Caco-2 (cell line): Measurements from ENCODE around the gene TRAPPC2. TPM values are rescaled to one million over a fixed set of nuclear protein-coding genes. Genes with fewer than 3 reads are reported as not detected.

Experiments used
- BruUV-seq: library from RNA; stranded (reverse); fragments of 400-500 nt; replicated peaks from 2 replicates; lab custom pipeline; 2021; lab: Mats Ljungman, UMichigan
- CTCF ChIA-PET: fragments of 300-600 bp; sonication (Branson Sonifier 250); formaldehyde crosslinking; loops from one replicate; lab custom pipeline; 2022; ENCODE audit warnings: antibody characterized with exemption; lab: Charles Lee
- POLR2A ChIA-PET: fragments of 300-600 bp; sonication (Branson Sonifier 250); formaldehyde crosslinking; loops from one replicate; lab custom pipeline; 2022; ENCODE audit warnings: antibody characterized with exemption; lab: Charles Lee
- DNase-seq, 2 experiments: peaks; one replicate each; pipeline versions ENCODE4 v3.0.0 to v3.0.0-alpha.2; 2020 to 2022
- H3K27me3 ChIP-seq: replicated peaks from 2 replicates; pipeline ENCODE4 v1.6.0; 2011; ENCODE audit warnings: low read length; ENCODE audit not compliant: control insufficient read depth, insufficient read depth
- H3K36me3 ChIP-seq: 2 replicates; pipeline ENCODE4 v1.5.1; 2011; ENCODE audit warnings: low read length; ENCODE audit not compliant: control insufficient read depth, insufficient read depth
- H3K4me1 ChIP-seq: fragments of 250-450 bp; sonication (Bioruptor Pico); 2 replicates; pipeline ENCODE4 v1.5.1; 2020; ENCODE audit warnings: mild to moderate bottlenecking
- H3K4me3 ChIP-seq: 2 replicates; pipeline ENCODE4 v1.5.1; 2011; ENCODE audit warnings: low read depth, mild to moderate bottlenecking, control low read depth, low read length
- H3K9me3 ChIP-seq: fragments of 250-450 bp; sonication (Bioruptor Pico); 2 replicates; pipeline ENCODE4 v1.5.1; 2020; ENCODE audit warnings: mild to moderate bottlenecking, moderate library complexity
- H3K27ac Mint-ChIP-seq: one replicate; pipeline ENCODE4 v1.8.0; 2022; ENCODE audit warnings: mixed read lengths; ENCODE audit not compliant: unreplicated experiment
- H3K27me3 Mint-ChIP-seq: one replicate; pipeline ENCODE4 v1.8.0; 2022; ENCODE audit warnings: mixed read lengths; ENCODE audit not compliant: insufficient read depth, unreplicated experiment
- H3K36me3 Mint-ChIP-seq: one replicate; pipeline ENCODE4 v1.8.0; 2022; ENCODE audit warnings: mild to moderate bottlenecking, mixed read lengths; ENCODE audit not compliant: insufficient read depth, unreplicated experiment
- H3K4me1 Mint-ChIP-seq: one replicate; pipeline ENCODE4 v1.8.0; 2022; ENCODE audit warnings: low read depth, mixed read lengths; ENCODE audit not compliant: unreplicated experiment
- H3K4me3 Mint-ChIP-seq: one replicate; pipeline ENCODE4 v1.8.0; 2022; ENCODE audit warnings: mild to moderate bottlenecking, moderate library complexity, mixed read lengths; ENCODE audit not compliant: unreplicated experiment
- H3K9me3 Mint-ChIP-seq: one replicate; pipeline ENCODE4 v1.8.0; 2022; ENCODE audit warnings: mixed read lengths; ENCODE audit not compliant: unreplicated experiment
- CTCF ChIP-seq, 2 experiments: fragments of 200-600 bp in 1 of 2; IDR thresholded peaks; 1 replicate in 1 of 2; 2 replicates in 1 of 2; pipeline versions ENCODE4 v1.5.1 to v1.8.0; 2011 to 2022; ENCODE audit warnings: antibody characterized with exemption in 1 of 2, control low read depth in 1 of 2, inconsistent platforms in 1 of 2, low read depth in 1 of 2, low read length in 1 of 2, mild to moderate bottlenecking in 1 of 2, moderate library complexity in 1 of 2; ENCODE audit not compliant: insufficient read depth in 1 of 2, severe bottlenecking in 1 of 2, unreplicated experiment in 1 of 2
- intact Hi-C: fragments of 100-400 bp; cut with micrococcal nuclease; formaldehyde crosslinking; loops from one replicate; pipeline ENCODE4 v1.10.0; 2022; ENCODE audit not compliant: unreplicated experiment
- total RNA-seq: library from RNA; stranded (reverse); gene quantifications from 2 replicates; pipeline ENCODE4 v1.2.3, GENCODE V29; 2022

Gene TRAPPC2
- total RNA-seq, 1 experiment from 2014 or later: 19.3 TPM

GRCh38 chrX:13742397-13743176 lies 8.2 kb upstream of the TRAPPC2 start:
- peaks cover 24% of the 10 kb centered on the region for H3K36me3 Mint-ChIP-seq
- H3K27me3 ChIP-seq: no peaks in the 10 kb centered on the region
- no peaks in the 10 kb centered on the region for H3K27me3 Mint-ChIP-seq
- ChIA-PET CTCF (interaction anchor here (0.7 kb wide), 1 partner anchor 8 kb away, joined by 4 read pairs; the partner anchor contains the start of genes OFD1 and TRAPPC2), POLR2A (interaction anchor here (1.0 to 1.1 kb wide), 2 partner anchors 8 to 17 kb away, joined by 3 to 22 read pairs; partner anchors contain the start of genes OFD1 and TRAPPC2)
- H3K4me3 Mint-ChIP-seq: no peak overlapping the region
- no peaks in the 10 kb centered on the region; the same call in 1 of the 2 replicates for H3K36me3 ChIP-seq
- peak; percentile 46 to 65 for DNase-seq
- peaks cover 6% of the 10 kb centered on the region for H3K4me1 Mint-ChIP-seq
- H3K9me3 ChIP-seq: no peaks in the 10 kb centered on the region
- H3K4me3 ChIP-seq: no peak overlapping the region
- BruUV-seq: TSS peak; percentile 85
- no peaks in the 10 kb centered on the region for H3K9me3 Mint-ChIP-seq
- no peak for TF ChIP-seq CTCF (IDR thresholded peaks at IDR 0.05; ENCODE audit: insufficient read depth in 1 of 2, low read depth in 1 of 2, low read length in 1 of 2, severe bottlenecking in 1 of 2, unreplicated experiment in 1 of 2)
- intact Hi-C loops: no loop called here
- H3K4me1 ChIP-seq: peaks cover 18% of the 10 kb centered on the region; the same call in 1 of the 2 replicates
- peak overlapping the region; percentile 9 for H3K27ac Mint-ChIP-seq

- peaks cover 18% of the 10 kb centered on the region; the same call in 1 of the 2 replicates for H3K4me1 ChIP-seq
- H3K36me3 ChIP-seq: no peaks in the 10 kb centered on the region; the same call in 1 of the 2 replicates
- Mint-ChIP-seq H3K36me3 (peaks cover 24% of the 10 kb centered on the region), H3K27me3 (no peaks in the 10 kb centered on the region), H3K4me1 (no peaks in the 10 kb centered on the region), H3K4me3 (no peak overlapping the region), H3K27ac (peak overlapping the region; percentile 9), H3K9me3 (no peaks in the 10 kb centered on the region)
- DNase-seq: no peak
- no peak overlapping the region for H3K4me3 ChIP-seq
- intact Hi-C loops: no loop called here
- TF ChIP-seq CTCF (IDR thresholded peaks at IDR 0.05; ENCODE audit: insufficient read depth in 1 of 2, low read depth in 1 of 2, low read length in 1 of 2, severe bottlenecking in 1 of 2, unreplicated experiment in 1 of 2): no peak
- ChIA-PET POLR2A (no interaction called here), CTCF (no interaction called here)
- no TSS peak for BruUV-seq
- H3K27me3 ChIP-seq: no peaks in the 10 kb centered on the region
- no peaks in the 10 kb centered on the region for H3K9me3 ChIP-seq
These were observed 7.3 kb upstream of the TRAPPC2 start for GRCh38 chrX:13741695-13742094.

- Histone ChIP-seq H3K4me1 (no peaks in the 10 kb centered on the region), H3K9me3 (no peaks in the 10 kb centered on the region), H3K4me3 (peak overlapping the region; percentile 62), H3K36me3 (no peaks in the 10 kb centered on the region), H3K27me3 (no peaks in the 10 kb centered on the region)
- BruUV-seq: TSS peak; percentile 55
- Mint-ChIP-seq H3K9me3 (no peaks in the 10 kb centered on the region), H3K27me3 (no peaks in the 10 kb centered on the region), H3K4me1 (peaks cover 20% of the 10 kb centered on the region), H3K4me3 (peak overlapping the region; percentile 95), H3K27ac (peak overlapping the region; percentile 98), H3K36me3 (peaks cover 27% of the 10 kb centered on the region)
- ChIA-PET CTCF (interaction anchor here (1.4 kb wide), 1 partner anchor 9 kb away, joined by 4 read pairs; no protein-coding TSS in a partner anchor), POLR2A (interaction anchor here (0.6 to 1.8 kb wide), 5 partner anchors 21 to 296 kb away, joined by 5 to 13 read pairs (median 9); partner anchors contain the start of genes GEMIN8 and RAB9A)
- DNase-seq: no peak
- intact Hi-C loops: loop anchor here (5.0 kb wide), 1 partner anchor 66 kb away; no protein-coding TSS in a partner anchor
- no peak for TF ChIP-seq CTCF (IDR thresholded peaks at IDR 0.05; ENCODE audit: insufficient read depth in 1 of 2, low read depth in 1 of 2, low read length in 1 of 2, severe bottlenecking in 1 of 2, unreplicated experiment in 1 of 2)
These were observed 914 bp downstream of the TRAPPC2 start for GRCh38 chrX:13733506-13733905.
